IPS-NIHi7 (cell line): ENCODE measurements around the gene SRGAP2C.
"Not testable (repeated sequence)": the region's sequence is repeated elsewhere in the genome, so short reads cannot be mapped to it uniquely, and the experiment has no call there.

ENCODE experiments used
- DNase-seq: peaks from one replicate; pipeline ENCODE4 v3.0.0; 2012; ENCODE audit warnings: mixed read lengths; ENCODE audit errors: extremely low spot score

Gene SRGAP2C

GRCh38 chr1:121227544-121228330, 43.0 kb downstream of the SRGAP2C start:
- not testable (repeated sequence) for DNase-seq

GRCh38 chr1:121230636-121231035, 45.9 kb downstream of the SRGAP2C start:
- not testable (repeated sequence) for DNase-seq

DNA sequence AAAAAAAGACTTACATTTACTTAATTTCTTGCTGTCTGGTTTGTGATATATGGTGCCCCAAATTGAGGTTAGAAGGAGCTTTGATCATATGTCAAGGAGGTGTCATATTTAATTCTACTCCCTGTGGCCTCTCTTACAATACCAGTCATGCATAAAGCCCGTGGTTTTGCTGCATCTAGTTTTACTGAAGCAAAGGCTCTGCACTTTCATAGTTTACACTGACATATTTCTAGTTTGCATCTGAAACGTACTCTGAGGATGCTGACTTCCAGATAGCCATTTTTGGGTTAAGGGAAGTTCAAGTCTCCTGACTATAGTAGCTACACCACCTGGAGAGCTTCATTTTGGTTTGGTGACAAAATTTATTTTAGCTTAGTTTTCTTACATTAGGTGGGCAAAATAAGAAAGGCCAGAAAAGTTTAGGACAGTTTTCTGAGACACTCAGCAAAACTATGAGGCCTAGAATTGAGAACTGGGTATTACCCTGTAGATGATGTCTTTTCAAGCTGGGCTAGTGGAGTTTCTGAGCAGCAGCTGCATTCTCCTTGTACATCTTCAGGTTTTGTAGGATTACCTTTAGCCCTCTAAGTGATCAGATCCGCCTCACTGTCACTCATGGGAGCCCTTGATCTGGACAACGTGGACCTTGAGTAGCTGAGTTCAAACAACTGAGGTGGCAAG, 47.8 kb downstream of the SRGAP2C start:
- not testable (repeated sequence) for DNase-seq

DNA sequence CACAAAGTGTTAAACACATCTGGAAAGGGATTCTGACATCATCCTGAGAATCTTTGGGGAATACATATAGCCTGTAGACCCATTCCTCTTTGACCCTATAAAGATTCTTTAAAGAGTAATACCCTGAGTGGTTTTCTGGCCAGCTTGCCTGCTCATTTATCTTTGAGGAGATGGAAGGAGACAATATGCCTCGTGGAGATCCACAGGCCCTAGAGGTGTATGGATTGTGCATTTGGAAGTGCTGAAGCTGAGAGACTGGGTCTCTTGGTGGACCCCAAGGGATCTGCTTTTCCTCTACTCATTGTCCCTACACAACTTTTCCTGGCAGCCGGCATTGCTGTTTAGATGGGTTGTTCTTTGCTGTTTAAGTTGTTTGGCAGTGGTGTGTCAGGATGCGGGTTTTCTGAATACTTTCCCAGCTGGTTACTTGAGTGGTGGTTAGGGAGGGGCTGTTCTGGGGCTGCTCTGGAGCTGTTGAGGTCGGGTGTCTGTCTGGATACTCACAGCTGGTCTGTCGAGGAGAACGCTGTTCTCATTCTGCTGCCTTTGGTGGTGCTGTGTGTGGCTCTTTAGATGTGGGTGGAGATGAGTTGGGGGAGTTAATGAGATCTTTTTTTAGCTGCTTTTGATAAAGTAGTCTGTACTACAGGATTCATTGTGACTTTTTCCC, 49.5 kb downstream of the SRGAP2C start:
- DNase-seq, result not testable (repeated sequence)

DNA sequence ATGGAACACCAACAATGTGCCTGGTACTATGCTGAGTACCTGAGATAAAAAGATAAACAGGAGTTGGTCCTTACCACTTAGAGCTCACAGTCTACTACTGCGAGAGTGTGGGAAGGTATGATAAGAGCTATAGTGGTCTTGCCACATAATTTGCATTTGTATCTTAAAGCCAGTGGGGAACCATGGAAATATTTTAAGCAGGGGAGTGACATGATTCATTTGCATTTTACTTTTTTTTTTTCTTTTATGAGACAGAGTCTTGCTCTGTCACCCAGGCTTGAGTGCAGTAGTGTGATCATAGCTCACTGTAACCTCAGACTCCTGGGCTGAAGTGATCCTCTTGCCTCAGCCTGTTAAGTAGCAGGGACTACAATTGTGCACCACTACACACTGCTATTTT, 53.6 kb downstream of the SRGAP2C start:
- DNase-seq, result not testable (repeated sequence)

DNA sequence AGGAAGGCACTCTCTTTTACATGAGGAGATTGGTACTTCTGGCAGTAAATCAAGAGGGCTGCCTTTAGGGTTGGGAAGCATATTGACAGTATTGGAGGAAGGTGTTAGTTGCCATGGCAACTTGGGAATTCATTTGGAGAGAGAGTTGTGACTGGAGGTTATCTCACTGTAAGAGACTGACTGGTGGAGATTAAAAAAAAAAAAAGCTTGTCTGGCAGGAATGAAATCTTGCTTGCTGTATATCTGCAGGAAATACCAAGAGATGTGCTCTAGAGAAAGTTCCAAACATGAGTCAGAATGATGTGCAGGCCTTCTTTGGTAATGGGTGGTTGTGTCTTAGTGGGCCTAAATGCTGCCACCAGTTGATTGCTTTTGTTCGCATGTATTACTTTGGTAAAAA, 59.1 kb downstream of the SRGAP2C start:
- DNase-seq, result not testable (repeated sequence)

GRCh38 chr1:121246399-121246798, 61.6 kb downstream of the SRGAP2C start:
- DNase-seq, result not testable (repeated sequence)

DNA sequence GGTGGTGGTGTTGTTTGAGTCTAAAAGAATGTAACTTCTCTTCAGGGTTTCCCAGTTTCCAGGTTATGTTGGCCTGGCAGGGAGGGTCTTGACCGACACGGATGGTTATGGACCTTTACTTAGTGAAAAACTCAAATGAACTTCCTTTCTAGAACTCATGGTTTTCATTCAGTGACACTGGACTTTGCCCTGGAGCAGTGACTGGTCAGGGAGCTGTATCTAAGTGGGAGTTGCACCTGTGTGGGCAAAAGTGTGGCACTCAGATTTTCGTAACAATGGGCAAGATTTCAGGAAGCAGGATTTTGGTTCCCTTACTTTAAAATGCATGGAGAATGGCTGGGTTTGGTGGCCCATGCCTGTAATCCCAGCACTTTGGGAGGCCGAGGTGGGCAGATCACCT, 67.9 kb downstream of the SRGAP2C start:
- not testable (repeated sequence) for DNase-seq

GRCh38 chr1:121254618-121255017, 69.8 kb downstream of the SRGAP2C start:
- DNase-seq, result not testable (repeated sequence)

DNA sequence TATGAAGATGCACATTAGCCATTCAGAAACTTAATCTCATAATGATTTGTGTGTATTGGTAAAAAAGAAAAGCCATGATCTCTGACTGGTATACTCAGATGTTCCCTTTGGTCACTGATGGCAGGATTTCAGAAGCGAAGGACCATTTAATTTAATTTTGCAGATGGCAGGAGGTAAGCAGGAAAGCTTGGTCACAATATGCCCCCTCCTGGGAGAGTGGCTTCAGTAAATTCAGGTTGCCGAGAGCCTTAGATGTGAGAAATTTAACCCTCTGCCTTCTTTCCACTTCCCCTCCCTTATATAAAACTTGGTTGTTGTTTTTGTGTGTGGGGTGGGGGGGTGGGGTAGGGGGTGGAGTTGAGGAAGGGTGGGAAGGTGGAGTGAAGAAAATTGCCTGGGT, 72.9 kb downstream of the SRGAP2C start:
- DNase-seq, result not testable (repeated sequence)

DNA sequence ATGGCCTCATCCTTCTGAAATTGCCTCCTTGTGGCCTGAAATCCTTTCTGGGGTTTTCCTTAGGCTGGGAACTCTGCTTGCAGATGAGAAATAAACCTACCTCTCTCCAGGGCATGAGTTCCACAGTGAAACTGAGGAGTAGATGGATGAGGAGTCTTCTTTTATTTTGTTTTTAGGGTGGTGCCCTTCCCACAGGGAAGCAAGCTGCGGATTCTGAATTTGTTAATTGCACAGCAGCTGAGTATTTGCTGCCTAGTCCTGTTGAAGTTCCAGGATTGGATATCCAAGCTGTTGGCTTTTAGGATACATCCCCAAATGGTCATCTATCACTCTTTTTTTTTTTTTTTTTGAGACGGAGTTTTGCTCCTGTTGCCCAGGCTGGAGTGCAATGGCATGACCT, 73.4 kb downstream of the SRGAP2C start:
- DNase-seq, result not testable (repeated sequence)

DNA sequence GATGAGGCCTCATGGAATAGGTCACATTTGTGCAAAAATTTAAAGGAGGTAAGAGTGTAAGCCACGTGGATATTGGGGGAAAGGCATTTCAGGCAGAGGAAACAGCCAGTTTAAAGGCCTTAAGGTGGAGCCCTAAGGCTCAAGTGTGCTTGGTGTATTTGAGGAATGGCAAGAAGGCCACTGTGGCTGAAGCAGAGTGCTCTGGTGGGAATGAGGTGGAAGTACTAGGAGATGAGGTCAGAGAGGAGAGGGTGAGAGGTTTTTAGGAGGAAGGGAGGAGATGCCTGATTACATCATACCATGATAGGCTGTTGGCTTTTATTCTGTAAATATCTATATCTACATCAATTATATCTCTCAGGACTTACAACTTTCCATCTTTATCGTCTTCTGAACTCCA, 75.4 kb downstream of the SRGAP2C start:
- DNase-seq, result not testable (repeated sequence)

DNA sequence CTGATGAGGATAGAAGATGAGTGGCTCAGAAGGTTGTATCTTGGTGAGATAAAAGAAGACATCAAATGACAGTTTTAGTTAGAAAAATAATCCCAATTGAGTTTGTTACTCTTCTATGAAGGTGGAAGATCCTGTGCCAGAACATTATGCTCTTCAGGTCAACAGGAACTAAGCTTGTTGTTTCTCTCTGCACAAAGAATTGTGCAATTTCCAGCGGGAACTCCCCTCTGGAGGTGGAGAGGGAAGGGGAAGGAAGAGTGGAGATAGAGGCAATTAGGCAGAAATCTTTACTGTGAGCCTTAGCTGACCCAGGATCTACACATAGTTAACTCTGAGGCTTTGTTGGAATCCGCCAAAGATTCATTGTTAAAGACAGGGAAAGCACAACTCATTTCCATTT, 77.4 kb downstream of the SRGAP2C start:
- not testable (repeated sequence) for DNase-seq

GRCh38 chr1:121263789-121264244, 79.0 kb downstream of the SRGAP2C start:
- DNase-seq, result not testable (repeated sequence)

DNA sequence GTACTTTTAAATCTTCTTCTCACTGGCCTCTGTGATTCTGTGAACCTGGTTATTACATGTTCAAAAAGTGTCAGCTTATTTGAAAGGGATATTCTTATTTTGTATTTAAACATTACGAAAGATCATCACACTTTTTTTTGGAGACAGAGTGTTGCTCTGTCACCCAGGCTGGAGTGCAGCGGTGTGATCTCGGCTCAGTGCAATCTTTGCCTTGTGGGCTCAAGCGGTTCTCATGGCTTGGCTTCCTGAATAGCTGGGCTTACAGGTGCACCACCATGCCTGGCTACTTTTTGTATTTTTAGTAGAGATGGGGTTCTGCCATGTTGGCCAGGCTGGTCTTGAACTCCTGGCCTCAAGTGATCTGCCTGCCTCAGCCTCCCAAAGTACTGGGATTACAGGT, 82.3 kb downstream of the SRGAP2C start:
- not testable (repeated sequence) for DNase-seq

DNA sequence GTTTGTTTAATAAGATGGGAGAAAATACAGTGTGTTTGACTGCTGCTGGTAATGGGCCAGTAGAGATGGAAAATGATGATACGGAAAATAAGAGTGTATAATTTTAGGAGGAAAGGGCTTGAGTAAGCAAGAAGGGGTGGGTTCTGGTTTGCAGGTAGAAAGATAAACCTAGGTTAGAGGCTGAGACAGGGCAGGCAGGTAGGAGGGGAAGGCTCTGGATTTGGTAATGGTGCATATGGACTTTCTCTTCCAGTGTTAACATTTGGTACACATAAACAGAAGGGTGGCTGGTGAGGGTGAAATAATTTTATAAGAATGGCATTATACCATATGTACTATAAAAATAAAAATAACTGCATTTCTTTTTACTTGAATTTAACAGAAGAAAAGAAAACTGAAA, 84.5 kb downstream of the SRGAP2C start:
- not testable (repeated sequence) for DNase-seq

DNA sequence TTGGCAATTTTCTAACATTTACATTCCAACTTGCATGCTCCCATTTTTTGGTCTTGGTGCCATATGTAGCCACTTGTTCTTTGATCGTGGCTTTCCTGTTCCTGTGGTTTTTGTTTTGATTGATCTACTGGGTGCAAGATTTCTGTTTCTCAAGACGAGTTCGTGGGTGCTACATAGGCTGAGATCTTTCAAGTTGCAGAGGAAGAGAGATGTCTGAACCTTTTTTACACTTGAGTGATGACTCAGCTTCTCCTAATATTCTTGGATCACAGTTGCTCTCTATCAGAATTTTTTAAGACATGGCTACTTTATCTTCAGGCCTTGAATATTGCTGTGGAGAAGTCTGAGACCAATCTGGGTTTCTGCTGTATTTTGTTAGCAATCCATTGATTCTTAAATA, 85.2 kb downstream of the SRGAP2C start:
- not testable (repeated sequence) for DNase-seq

GRCh38 chr1:121271143-121271715, 86.5 kb downstream of the SRGAP2C start:
- DNase-seq, result not testable (repeated sequence)

DNA sequence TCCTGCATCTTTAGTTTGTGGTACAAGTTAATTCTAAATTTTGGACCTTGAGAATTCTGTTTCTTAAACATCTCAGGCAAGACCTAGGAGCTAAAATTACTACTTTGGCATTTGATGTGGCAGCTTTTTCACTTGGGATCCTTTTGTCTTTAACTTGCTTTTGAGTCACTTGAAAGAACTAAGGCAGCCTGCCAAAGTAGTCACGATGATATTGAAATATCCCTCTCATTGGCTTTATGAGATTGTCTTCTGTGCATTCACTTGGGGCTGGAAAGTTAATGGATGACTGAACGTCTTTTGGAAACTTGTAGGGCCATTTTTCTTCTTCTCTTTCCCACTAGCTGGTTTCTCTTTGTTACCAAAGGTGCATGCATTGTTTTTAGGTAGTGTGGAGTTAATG, 90.7 kb downstream of the SRGAP2C start:
- DNase-seq, result not testable (repeated sequence)

DNA sequence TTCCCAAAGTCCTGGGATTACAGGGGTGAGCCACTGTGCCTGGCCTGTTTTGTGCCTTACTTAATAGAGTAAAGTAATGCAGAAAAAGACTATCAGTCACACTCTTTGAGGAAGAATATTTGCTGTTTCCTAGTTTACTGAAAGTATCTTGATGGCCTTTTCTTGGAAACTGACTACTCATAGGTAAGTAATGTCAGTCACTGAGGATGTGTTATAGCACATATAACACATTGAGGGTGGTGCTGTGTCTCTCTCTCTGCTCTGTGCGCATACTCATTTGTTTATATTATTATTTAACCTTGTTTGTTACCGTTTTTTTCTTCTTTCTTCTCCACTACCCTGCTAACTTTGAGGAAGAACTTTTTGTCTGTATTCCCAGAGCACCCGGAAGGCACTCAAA, 93.4 kb downstream of the SRGAP2C start:
- DNase-seq, result not testable (repeated sequence)

DNA sequence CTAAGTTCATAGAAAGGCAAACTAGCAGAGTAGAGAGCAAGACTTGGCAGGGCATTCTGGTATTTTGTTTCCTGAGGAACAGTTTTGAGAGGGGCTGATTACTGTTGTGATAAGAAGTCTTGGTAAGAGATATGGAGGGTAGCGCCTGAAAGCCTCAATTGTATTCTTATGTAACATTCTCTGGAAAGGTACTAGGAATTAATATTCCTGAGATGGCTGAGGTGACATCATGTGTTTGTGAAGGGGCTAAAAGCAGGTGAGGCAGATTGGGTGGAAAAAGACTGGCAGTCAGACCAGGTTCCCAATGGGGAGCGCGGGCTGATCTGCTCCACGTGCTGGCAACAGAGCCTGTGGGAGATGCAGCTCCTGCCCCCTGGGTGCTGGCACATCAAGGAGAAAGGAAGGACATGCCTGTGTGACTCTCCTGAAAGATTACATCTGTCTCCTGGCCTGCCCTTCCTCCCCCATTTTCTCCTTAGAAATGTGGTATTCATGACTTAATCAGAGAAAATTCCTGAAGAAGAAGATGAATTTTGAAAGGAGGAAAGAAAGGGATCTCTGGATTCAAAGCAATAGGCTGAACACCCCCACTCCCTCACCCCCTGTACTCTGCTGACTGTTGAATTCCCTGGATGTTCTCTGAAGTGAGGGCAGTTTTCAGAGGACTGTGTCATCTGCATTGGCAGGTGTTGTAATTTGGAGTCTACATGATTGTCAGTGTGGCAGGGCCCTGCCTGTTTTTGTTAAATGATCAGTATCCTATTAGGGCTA, 94.2 kb downstream of the SRGAP2C start:
- not testable (repeated sequence) for DNase-seq
